HT1080 (cell line): Measurements from ENCODE around the gene UACA. TPM values are rescaled to one million over a fixed set of nuclear protein-coding genes. Genes with fewer than 3 reads are reported as not detected.
"Not testable (repeated sequence)": the region's sequence is repeated elsewhere in the genome, so short reads cannot be mapped to it uniquely, and the experiment has no call there.

ENCODE experiments used
- DNase-seq: peaks from one replicate; pipeline ENCODE4 v3.0.0-alpha.2; 2015; ENCODE audit warnings: low read depth
- total RNA-seq: library from RNA; depleted of rRNA; stranded (reverse); fragments of >200 nt; shearing (Covaris generic); gene quantifications from 2 replicates; pipeline ENCODE4 v1.2.3, GENCODE V29; 2014

UACA gene
- total RNA-seq, 1 experiment from 2014 or later, result 56.1 TPM

DNA sequence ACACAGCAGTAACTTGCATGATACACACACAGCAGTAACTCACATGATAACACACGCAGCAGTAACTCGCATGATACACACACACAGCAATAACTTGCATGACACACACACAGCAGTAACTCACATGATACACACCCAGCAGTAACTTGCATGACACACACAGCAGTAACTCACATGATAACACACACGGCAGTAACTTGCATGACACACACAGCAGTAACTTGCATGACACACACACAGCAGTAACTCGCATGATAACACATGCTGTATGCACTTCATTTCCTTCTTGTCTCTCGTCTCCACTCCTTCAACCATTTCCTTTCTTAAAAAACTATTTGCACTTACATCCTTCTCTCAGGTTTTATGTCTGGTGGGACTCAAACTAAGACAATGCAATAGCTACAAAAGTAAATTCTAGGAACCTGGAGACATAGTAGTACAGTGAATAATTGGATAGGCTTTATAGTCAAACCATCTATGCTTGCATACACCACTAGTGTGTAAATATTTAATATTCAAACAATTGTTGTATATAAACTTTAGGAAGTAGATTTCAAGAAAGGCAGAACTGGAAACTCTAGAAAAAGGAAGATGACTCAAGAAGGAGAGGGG is 130.8 kb downstream of the UACA start:
- peak; percentile 20 for DNase-seq

DNA sequence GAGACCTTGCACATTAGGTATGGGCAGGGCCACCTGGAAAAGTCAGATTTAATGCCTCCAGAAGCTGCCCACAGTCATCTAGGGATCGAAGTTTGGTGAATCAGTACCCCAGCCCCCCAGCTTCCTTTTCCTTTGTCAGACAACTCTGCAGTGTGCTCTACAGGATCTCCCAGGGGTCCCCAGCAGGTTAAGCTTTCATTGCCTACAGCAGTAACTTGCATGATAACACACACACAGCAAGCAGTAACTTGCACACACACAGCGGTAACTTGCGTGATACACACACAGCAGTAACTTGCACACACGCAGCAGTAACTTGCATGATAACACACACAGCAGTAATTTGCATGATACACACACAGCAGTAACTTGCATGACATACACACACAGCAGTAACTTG is 131.3 kb downstream of the UACA start:
- no peak for DNase-seq

DNA sequence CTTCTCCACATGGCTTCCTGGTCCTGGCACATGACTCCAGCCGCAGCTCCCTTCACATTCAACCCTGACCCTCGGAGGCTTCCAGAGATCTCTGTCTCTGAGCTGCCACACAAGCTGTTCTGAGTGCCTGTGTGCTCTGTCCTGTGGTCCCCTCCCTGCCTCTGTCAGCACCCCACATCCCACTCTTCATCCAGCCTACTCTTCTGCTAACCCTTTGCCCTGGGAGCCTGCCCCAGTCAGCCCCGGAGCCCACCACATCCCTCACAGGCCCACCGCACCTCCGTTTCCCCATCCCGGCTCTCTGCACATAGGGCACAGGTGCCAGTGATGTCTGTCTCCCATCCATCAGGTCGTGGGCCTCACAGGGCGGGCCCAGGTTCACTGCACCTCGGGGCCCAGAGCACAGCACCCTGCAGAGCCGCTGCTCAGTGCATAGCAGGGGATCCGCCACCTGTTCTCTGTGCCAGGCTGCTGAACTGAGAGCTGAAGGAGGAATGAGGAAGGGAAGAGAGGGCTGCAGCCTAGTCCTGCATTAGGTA is 133.6 kb downstream of the UACA start:
- no peak for DNase-seq

DNA sequence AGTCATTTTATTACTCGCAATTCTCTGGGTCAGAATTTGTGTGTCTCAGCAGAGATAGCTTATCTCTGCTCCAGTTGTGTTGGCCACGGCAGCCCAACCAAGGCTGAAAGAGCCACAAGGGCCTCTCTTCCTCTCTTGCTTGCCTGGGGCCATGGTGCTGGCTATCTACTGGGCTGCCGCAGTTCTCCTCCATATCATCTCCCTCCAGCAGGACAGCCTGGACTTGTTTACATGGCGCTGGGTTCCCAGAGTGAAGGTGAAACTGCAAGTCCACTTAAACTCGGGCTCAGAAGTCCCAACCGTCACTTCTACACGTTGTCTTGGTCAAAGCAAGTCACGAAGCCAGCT is 134.8 kb downstream of the UACA start:
- DNase-seq, result no peak

DNA sequence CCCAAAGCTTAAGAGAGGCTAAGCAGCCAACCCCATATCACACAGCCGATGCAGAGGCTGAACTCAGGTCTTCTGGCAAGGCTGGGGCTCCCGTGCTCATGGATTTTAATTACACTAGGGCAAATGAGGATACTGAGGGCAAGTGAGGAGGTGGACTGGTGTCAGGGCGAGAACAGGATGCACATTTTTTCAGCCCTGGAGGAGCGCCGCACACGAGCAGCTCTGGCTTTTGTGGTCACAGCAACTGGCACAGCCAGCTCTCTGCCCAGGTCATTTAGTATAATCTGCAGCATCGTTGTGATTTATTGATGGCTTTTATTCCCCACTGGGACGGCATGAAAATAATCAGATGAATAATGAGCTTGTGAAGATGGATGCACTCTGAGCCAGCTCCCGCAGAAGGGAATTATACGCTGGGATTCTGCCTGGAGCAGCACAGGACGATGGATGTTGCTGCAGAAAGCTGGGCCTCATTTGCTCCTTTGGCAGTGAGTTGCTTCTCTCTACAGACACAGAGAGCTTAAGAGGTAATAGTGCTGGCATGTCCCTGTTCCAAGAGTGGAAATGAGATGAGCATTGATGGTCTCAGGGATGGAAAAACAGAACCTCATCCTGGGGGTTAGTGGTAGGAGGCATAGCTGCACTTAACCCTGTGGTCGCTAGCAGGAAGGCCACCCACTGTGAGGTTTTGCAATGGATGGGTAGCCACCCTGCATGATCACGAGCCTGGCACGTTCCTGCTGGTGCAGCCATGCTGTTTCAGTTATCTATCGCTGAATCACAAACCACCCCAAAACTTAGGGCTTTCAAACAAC is 135.4 kb downstream of the UACA start:
- peak; percentile 60 for DNase-seq

DNA sequence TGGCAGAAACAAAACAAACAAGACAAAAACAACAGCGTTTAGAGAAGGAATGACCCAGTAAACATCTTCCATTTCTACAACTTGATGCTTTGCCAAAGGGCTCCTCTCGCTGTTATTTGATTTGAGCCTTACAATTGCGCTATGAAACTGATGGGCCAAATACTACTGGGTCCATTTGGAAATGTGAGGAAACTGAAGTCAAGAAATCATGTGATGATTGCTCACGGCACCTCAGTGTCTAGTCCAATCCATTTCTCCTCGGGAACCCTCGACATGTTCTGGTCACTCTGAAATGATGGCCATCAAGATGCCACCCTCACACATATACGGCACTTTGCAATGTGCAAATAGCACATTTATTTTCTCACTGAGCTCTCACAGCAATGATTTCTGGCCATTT is 136.0 kb downstream of the UACA start:
- DNase-seq, result no peak

DNA sequence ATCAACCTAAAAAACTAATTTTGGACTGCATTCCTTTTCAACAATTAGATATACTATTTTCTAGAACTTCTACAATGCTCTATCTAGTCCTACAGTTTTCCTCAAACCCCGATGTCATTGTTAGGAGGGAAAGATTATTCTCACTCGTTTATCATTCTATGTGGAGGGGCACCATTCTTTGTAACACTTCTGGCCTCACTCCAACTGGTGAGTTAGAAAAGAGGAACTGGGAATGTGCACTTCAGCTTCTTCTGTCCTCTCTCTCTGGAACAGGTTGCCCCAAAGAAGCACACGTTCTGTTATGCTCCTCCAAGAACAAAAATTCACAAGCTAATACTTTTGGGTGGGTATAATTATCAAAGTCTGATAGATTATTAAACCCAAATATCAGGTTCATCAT is 137.9 kb downstream of the UACA start:
- DNase-seq, result no peak

DNA sequence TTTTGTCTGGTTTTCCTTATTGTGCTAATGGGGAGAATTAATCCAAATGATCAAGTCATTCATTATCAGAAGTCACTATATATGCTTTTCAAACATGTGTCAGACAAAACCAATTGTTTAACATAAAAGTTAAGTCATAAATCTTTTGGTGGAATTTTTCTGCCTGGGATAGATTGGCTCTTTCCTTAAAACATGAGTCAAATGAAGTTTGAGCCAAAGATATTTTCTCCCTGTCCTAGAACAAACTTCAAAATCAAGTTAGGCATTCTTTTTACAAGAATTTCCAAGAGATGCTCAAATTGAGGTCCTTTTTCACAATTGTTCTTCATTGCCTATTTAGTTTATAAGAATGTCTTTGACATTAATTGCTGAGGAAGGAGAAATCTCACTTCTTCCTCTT is 138.3 kb downstream of the UACA start:
- DNase-seq, result no peak

DNA sequence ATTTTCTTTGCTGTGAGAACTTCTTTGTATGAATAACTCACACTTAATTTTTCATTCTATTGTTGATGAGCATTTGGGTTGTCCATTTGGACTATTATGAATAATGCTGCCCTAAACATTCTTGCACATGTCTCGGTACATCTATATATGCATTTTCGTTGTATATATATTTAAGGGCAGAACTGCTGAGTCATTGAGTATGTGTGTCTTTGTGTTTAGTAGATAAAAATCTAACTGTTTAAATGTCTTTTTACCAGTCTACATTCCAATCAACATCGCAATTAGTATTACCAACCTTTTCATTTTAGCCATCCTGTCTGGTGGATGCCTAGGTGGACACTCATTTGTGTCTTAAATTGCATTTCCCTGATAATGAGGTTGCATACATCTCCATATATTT is 144.4 kb downstream of the UACA start:
- DNase-seq, result no peak

DNA sequence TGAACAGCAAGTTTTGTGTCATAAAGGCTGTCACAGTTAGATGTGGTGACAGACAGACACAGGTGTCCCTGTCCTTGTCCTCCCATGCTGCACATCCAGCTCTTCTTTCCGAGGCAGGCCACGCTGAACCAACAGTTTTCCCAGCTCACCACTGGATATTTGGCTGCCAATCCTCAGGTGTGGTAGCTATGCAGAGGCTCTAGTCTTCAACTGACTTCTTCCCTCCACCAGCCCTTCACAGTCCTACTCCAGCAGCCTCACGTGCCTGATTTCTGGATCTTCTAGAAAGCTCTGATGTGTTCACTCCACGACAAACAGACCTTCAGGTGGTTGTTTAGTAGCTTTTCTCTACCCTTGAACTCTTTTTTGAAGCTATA is 145.5 kb downstream of the UACA start:
- DNase-seq, result no peak

DNA sequence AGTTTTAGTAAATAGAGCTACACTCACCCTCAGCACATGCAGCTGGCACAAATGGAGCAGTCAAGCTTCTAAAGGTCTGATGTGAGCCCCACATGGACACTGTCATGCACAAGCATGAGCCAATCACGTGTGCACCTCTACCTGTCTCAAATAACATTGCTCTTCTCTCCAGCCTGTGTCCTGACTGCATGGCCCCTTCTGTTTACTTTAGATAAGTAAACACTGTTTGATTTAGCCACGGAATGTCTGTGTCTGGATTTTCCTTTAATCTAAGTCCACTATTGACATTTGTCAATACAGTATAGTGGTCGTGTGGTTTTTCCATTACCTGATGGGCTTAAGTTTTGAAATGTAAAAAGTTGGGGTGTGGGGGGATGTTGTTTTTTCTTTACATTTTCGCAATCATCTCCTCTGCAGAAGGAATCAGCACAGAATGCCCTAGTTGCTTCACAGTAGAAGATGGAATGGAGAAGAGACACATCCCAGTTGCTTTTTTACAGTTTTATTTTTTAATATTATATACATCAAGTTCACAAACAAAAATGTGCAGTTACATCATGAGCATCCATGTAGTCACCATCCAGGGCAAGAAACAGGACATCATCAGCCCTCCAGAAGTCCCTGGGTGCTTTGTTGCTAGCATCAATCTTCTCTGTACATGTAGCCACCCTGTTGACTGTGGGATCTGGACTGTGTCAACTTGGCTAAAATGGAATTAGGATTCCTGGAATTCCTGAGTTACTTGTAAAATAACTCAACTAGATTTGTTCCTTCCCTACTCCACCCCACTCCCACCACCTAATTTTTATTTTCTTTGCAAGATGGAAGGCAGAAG is 146.1 kb downstream of the UACA start:
- DNase-seq, result no peak

DNA sequence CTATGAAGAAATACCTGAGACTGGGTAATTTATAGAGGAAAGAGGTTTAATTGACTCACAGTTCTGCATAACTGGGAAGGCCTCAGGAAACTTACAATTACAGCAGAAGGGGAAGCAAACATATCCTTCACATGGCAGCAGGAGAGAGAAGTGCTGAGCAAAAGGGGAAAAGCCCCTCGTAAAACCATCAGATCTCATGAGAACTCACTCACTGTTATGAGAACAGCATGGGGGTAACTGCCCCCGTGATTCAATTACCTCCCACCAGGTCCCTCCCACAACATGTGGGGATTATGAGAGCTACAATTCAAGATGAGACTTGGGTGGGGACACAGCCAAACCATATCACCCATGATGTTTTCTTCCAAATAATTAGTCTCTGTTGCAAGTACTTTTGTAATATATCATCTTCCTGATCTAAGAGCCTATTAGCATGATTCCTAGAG is 147.0 kb downstream of the UACA start:
- not testable (repeated sequence) for DNase-seq

DNA sequence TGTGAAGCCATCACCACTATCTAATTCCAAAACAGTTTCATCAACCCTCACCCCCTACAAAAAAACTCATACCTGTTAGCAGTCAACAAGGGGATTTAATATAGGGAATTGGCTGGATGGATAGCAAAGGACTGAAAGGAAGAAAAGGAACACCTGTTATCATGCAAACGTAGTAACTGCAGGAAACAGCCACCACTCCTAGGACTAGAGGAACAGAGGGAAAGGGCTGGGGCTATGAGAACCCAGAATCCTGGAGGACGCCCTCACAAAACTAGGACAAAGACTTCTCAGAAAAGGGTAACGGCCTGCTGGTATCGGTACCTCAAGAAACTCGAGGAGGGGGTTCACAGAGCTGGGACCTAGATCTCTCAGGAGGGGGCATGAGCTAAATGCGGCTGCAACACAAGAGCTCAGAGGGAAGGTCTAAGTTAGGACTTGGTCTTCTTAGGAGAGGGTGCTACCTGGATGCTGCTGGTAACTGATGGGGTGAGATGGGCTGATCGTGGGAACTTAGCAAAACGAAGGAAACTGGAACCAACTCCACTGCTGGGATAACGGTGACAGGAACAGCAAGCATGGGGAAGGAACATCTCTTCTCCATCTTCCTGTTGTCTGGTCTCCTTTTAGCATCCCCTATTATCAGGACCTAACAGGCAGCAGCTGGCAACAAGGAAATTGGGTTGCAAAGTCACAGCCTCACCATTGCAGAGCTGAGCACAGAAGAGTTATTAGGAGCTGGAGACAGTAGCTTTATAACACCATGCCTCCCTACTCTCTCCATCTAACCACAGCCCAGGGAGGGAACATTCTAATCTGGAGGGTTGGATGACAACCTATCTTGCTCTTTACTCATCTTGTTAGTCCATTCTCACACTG is 147.7 kb downstream of the UACA start:
- DNase-seq, result no peak

DNA sequence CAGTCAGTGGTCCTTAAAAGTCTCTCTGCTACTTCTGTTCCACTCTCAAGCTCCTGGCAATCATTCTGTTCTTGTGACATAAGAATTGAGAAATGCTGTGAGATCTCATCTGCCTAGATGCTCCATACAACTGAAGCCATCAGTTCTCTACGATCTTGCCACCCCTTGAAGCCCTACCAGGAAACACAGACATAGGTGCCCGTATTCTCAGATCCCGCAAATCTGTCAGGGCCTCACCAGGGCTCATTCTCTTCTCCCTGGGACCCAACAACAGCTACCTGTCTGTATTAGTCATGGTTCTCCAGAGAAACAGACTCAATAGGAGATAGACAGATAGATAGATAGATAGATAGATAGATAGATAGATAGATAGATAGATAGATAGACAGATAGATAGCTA is 149.1 kb downstream of the UACA start:
- DNase-seq, result no peak

DNA sequence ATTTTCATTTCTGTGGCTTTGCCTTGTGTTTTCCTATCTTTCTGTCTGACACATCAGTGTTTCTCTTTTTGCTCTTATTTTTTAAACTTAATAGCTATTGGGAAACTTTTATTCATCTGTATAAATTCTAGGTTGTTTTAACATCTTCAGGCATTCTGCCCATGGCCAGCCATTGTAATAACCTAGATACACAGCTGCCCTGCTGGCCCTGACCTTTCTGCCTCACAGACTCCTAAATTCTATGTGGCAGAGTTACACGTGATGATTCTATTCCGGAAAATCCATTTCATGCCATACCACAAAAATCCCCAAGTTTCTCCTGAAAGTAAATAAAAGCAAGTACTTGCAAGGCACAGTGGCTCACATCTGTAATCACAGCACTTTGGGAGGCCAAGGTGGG is 150.1 kb downstream of the UACA start:
- DNase-seq, result no peak

DNA sequence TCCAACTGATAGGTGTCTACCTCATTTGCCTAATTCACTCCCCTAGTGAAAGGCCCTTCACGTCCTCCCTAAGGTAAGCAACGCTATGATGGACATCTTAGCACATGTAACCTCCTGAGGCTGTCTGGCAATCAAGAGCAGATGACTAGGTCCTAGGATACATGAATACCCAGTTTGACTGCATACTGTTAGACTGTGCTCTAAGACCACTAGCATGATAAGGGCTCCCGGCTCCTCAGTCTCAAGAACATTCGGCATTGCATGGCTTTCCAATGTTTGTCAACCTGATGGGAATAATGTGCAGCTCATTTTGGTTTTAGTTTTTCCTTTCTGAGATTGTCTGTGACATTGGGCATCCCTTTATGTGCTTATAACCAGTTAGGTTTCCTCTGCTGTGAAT is 152.1 kb downstream of the UACA start:
- DNase-seq, result no peak

DNA sequence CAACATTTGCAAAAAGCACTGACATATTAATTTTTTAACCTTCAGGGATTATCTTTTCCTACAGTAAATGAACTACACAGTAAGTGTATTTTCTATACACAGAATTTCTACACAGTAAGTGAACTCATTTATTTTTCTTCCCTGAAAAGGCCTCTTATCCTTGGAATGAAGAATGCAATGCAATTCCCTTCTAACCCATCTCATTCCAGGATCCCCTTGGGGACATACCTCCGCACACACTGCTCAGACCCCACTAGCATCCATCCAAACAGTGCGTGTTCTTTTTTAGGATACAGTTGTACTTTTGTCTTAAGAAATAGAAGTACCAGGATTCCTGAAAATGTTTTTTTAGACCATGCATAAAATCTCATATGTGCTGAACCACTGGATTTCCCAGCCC is 152.8 kb downstream of the UACA start:
- no peak for DNase-seq

DNA sequence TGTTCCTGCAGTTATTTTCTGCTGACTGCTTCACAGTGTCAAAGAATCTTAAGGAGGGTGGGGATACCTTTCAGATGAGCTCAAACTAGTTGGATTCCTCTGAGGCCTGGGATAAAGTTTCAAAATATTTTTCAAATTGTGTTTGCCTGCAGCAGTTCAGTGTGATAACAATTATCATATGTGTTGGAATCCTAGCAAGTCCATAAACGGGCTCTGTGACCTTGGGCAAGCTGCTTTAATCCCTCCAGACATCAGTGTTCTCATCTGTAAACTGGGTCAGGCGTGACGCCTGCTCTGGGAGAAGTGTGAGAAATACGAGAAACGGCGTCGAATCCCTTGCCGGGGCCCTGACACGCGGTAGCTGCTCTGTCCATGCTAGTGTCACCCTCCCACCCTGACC is 153.5 kb downstream of the UACA start:
- DNase-seq, result no peak

DNA sequence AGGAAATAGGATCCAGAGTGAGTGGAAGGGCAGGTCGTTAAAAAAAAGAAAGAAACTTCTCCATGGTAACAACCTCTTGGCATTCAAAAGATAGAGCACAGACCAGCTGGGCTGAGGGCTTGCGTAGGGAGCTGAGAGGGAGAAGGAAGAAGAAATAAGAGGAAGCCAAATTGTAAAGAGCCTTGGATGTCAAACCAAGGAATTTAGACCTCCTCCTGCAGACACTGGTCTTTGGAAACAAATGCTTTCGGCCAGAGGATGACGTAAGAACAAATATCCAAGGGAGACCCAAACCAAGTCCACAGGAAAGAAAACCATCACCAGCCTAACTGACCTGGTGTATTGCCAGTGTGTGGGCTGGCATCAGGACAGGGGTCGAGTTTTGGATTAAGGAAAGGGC is 155.2 kb downstream of the UACA start:
- peak; percentile 18 for DNase-seq

DNA sequence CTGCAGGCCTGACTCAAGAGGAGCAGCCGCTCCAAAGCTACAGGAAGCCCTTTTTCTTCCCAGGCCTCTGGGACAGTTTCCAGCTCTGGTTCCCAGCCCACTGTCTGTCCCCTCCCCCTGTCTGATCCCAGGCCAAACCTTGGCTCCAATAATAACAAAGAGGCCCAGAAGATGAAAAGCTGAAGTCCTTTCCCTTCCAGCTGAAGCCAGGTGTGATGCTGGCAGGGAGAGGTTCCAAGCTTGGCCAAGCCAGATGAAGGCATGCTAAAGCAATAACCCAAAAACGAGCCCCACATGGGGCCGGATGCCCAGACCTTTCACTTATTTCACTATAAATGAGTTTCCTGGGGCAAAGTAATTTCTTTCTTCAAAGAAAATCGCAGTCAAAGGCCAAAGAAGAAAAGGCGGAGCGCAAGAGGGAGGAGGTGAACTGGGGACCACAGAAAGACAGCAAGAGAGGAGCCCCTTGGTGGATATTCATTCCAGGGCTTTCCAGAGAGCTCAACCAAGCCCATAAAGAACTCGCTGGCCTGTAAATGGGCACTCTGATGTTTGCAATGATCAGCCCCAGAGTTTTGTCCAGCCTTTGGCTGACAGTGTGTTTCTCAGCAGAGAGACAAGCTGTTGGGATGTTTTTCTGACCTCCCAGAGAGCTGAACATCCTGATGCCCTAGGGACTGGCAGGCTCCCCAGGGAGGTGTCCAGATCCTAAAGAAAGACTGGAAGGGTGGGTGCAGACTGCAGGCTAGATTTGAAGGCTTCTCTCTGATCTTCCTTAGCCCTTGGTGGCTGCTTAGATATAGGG is 157.6 kb downstream of the UACA start:
- peak; percentile 67 for DNase-seq
